Peyer's patch (tissue), 4 donors: ENCODE measurements around the gene DDX39A. TPM values are rescaled to one million over a fixed set of nuclear protein-coding genes. Genes with fewer than 3 reads are reported as not detected.
"Not testable (repeated sequence)": the region's sequence is repeated elsewhere in the genome, so short reads cannot be mapped to it uniquely, and the experiment has no call there.

Source experiments
- DNase-seq, 3 donors: peaks; one replicate each; pipeline ENCODE4 v3.0.0-alpha.2; 2017 to 2019
- H3K27ac ChIP-seq, 4 donors: fragments of 200-600 bp; sonication (generic); one replicate each; pipeline ENCODE4 v1.5.1; 2016 to 2019
- H3K27me3 ChIP-seq, 2 donors: fragments of 200-600 bp; sonication (generic); one replicate each; pipeline ENCODE4 v1.5.1; 2019
- H3K36me3 ChIP-seq, 3 donors: fragments of 200-600 bp; sonication (generic); one replicate each; pipeline ENCODE4 v1.5.1; 2016 to 2019
- H3K4me1 ChIP-seq, 4 donors: fragments of 200-600 bp; sonication (generic); one replicate each; pipeline ENCODE4 v1.5.1; 2016 to 2019
- H3K4me3 ChIP-seq, 4 donors: fragments of 200-600 bp; sonication (generic); 1 replicate in 3 of 4; 2 replicates in 1 of 4; pipeline ENCODE4 v1.5.1; 2016 to 2019; ENCODE audit warnings: mild to moderate bottlenecking in 1 of 4
- H3K9me3 ChIP-seq, 4 donors: fragments of 200-600 bp; sonication (generic); one replicate each; pipeline ENCODE4 v1.5.1; 2016 to 2019; ENCODE audit warnings: mild to moderate bottlenecking in 1 of 4
- POLR2A ChIP-seq, 2 donors: fragments of 450-650 bp; IDR thresholded peaks; one replicate each; pipeline ENCODE4 v1.5.1; 2017; ENCODE audit warnings: antibody characterized with exemption in 2 of 2, mild to moderate bottlenecking in 2 of 2, moderate library complexity in 2 of 2
- total RNA-seq, 4 donors: library from RNA; depleted of rRNA; stranded (reverse); fragments of >200 nt; gene quantifications; one replicate each; pipeline ENCODE4 v1.1.0, GENCODE V29; 2016
- TF ChIP-seq, protein P1 (sequence below), 6 experiments: fragments of 450-650 bp in 4 of 6; fragments of 200-600 bp in 2 of 6; sonication (generic) in 1 of 6; IDR thresholded peaks; one replicate each; pipeline ENCODE4 v1.5.1; 2017 to 2019; ENCODE audit warnings: antibody characterized with exemption in 6 of 6, mild to moderate bottlenecking in 3 of 6, moderate library complexity in 1 of 6

The DDX39A gene
- total RNA-seq = 100 to 1,000 TPM in 3 of 4 donors, 10 to 100 TPM in 1; 52.5 to 283 (median 115) TPM

DNA sequence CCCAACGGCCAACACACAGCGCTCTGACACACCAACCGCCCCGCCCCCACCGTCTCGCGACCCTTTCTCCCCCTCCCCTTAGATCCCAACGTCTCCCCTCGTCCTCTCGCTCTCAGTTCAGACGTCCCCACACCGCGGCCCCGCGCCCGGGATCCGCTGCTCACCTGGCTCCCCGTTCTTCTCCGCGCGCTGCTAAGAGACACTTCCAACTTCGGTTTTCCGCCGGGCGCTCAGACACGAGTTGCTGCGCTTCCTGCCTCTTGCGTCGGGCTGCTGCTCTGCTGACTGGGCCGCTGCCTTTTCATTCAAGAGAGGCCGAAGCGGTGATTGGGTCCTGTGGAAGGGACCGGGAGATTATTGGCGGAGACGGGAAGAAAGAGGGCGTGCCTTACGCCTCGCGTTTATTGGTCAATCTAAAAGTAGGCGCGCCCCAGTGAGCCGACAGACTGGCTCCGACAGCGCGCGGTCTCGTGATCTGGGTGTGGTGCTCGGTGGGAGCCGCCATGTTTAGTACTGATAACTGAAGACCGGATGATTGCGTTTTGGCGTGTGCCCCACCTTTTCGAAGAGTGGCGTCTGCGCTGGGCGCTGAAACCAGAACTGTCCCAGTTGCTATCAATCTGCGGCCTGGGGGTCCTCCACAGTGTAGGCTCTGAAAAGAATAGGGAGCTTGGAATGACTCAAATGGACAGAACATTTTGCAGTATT, at the start of gene DDX39A:
Gene DDX39A (minus strand): TSS at position 236 of the 708 bp plus-strand sequence. CDS start 6,121 bp downstream, outside the sequence.
- Histone ChIP-seq H3K9me3 (no peaks in the 10 kb centered on the region), H3K36me3 (no peaks in the 10 kb centered on the region)
- peak; percentile 82 to 86 for TF ChIP-seq POLR2A (IDR thresholded peaks at IDR 0.05)
- TF ChIP-seq, protein P1, sequence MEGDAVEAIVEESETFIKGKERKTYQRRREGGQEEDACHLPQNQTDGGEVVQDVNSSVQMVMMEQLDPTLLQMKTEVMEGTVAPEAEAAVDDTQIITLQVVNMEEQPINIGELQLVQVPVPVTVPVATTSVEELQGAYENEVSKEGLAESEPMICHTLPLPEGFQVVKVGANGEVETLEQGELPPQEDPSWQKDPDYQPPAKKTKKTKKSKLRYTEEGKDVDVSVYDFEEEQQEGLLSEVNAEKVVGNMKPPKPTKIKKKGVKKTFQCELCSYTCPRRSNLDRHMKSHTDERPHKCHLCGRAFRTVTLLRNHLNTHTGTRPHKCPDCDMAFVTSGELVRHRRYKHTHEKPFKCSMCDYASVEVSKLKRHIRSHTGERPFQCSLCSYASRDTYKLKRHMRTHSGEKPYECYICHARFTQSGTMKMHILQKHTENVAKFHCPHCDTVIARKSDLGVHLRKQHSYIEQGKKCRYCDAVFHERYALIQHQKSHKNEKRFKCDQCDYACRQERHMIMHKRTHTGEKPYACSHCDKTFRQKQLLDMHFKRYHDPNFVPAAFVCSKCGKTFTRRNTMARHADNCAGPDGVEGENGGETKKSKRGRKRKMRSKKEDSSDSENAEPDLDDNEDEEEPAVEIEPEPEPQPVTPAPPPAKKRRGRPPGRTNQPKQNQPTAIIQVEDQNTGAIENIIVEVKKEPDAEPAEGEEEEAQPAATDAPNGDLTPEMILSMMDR (IDR thresholded peaks at IDR 0.05) = no peak

DNA sequence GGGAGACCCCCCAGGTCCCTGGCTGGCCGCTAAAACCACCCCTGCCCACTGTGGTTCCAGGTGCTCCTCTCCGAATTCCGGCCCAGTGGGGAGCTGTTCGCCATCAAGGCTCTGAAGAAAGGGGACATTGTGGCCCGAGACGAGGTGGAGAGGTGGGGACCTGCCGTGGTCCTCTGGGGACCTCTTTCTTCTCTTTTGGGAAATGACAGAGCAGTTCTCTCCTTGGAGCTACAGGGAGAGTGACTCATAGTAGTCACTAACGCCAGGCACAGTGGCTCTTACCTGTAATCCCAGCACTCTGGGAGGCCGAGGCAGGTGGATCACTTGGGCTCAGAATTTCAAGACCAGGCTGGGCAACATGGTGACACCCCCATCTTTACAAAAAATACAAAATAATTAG, 48.7 kb upstream of the DDX39A start:
- H3K27ac ChIP-seq = no peak overlapping the region
- no peaks in the 10 kb centered on the region for H3K9me3 ChIP-seq
- peaks cover 0 to 11% (median 7%) of the 10 kb centered on the region in 4 donors for H3K4me1 ChIP-seq
- H3K27me3 ChIP-seq = no peaks in the 10 kb centered on the region
- H3K4me3 ChIP-seq = no peak overlapping the region
- peaks cover 0 to 59% (median 0%) of the 10 kb centered on the region in 3 donors for H3K36me3 ChIP-seq
- TF ChIP-seq, protein P1 (IDR thresholded peaks at IDR 0.05) = no peak
- TF ChIP-seq POLR2A (IDR thresholded peaks at IDR 0.05) = no peak
- no peak for DNase-seq

More for the DNA sequence above, at the start of gene DDX39A:
- Histone ChIP-seq H3K4me3 (peak within 1 kb of the TSS; percentile 67 to 99 (median 81)), H3K27ac (peak within 1 kb of the TSS; percentile 86 to 99 (median 92)), H3K4me1 (peaks cover 5 to 32% (median 14%) of the 10 kb centered on the region in 4 donors), H3K27me3 (no peaks in the 10 kb centered on the region)
- DNase-seq = peak; percentile 97 to 99 (median 99)

DNA sequence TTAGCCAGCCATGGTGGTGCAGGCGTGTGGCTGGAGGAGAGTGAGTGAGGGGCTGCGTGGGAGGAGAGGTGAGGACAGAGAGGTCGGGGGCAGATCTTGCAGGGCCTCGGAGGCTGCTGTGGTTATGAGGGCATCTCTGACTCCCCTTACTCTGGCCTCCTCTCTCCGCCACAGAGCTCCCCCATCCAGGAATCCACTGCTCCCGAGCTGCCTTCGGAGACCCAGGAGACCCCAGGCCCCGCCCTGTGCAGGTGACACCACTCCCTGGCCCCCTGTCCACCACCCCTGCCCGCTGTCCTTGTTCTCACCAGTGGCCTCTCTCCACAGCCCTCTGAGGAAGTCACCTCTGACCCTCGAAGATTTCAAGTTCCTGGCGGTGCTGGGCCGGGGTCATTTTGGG, 48.2 kb upstream of the DDX39A start:
- Histone ChIP-seq H3K36me3 (peaks cover 0 to 61% (median 0%) of the 10 kb centered on the region in 3 donors), H3K4me3 (no peak overlapping the region), H3K27me3 (no peaks in the 10 kb centered on the region), H3K9me3 (no peaks in the 10 kb centered on the region), H3K27ac (no peak overlapping the region), H3K4me1 (peaks cover 0 to 6% (median 4%) of the 10 kb centered on the region in 4 donors)
- no peak for TF ChIP-seq POLR2A (IDR thresholded peaks at IDR 0.05)
- TF ChIP-seq, protein P1 (IDR thresholded peaks at IDR 0.05) = no peak
- DNase-seq = no peak

DNA sequence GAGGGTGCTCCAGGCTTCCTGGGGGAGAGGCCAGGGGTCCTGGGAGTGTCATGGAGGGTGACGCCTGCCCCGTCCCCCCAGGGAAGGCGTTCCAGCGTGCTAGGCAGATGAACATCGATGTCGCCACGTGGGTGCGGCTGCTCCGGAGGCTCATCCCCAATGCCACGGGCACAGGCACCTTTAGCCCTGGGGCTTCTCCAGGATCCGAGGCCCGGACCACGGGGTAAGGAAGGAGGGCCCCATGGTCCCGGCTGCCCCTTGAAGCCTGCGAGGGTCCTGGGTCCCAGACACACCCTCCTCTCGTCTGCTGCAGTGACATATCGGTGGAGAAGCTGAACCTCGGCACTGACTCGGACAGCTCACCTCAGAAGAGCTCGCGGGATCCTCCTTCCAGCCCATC, 44.6 kb upstream of the DDX39A start:
- Histone ChIP-seq H3K36me3 (peaks cover 0 to 51% (median 0%) of the 10 kb centered on the region in 3 donors), H3K27me3 (no peaks in the 10 kb centered on the region), H3K9me3 (no peaks in the 10 kb centered on the region), H3K4me1 (no peaks in the 10 kb centered on the region), H3K27ac (no peak overlapping the region), H3K4me3 (no peak overlapping the region)
- no peak for DNase-seq
- TF ChIP-seq POLR2A (IDR thresholded peaks at IDR 0.05) = no peak
- TF ChIP-seq, protein P1 (IDR thresholded peaks at IDR 0.05) = no peak

DNA sequence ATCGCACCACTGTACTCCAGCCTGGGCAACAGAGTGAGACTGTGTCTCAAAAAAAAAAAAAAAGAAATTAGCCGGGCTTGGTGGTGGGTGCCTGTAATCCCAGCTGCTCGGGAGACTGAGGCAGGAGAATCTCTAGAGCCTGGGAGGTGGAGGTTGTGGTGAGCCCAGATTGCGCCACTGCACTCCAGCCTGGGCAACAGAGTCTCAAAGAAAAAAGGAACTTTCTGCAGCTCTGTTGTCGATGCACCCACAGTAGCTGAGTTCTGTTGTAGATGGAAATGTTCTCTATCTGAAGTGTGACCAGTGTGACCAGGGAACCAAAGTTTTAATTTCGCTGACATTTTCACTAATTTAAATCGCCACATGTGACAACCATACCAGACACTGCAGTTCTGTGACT, 43.3 kb upstream of the DDX39A start:
- peaks cover 0 to 40% (median 0%) of the 10 kb centered on the region in 3 donors for H3K36me3 ChIP-seq
- not testable (repeated sequence) for H3K4me1 ChIP-seq

DNA sequence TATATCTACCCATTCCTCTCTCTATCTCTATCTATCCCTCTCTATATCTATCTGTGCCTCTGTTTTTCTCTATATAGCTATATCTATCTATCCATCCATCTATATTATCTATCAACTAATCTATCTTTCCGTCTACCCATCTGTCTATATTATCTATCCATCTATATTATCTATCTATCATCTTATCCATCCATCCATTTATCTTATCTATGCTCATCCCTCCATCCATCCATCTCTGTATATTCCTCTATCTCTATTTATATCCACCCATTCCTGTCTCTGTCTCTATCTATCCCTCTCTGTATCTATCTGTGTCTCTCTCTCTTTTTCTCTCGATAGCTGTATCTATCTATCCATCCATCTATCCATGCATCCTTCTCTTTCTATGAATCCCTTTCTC, 41.8 kb upstream of the DDX39A start:
- no peak for DNase-seq
- H3K9me3 ChIP-seq = no peaks in the 10 kb centered on the region
- H3K4me3 ChIP-seq = no peak overlapping the region
- H3K27me3 ChIP-seq = no peaks in the 10 kb centered on the region
- no peaks in the 10 kb centered on the region for H3K4me1 ChIP-seq
- H3K27ac ChIP-seq = no peak overlapping the region
- H3K36me3 ChIP-seq = peaks cover 0 to 34% (median 0%) of the 10 kb centered on the region in 3 donors
- TF ChIP-seq, protein P1 (IDR thresholded peaks at IDR 0.05) = no peak
- TF ChIP-seq POLR2A (IDR thresholded peaks at IDR 0.05) = no peak

More for the DNA sequence above, 43.3 kb upstream of the DDX39A start:
- H3K9me3 ChIP-seq, H3K27ac ChIP-seq, H3K27me3 ChIP-seq, DNase-seq, H3K4me3 ChIP-seq: not testable (repeated sequence)
